ENCODE data around the gene BAG5. TPM values are rescaled to one million over a fixed set of nuclear protein-coding genes. Genes with fewer than 3 reads are reported as not detected.

Gene BAG5
- total RNA-seq, 1 donor from 2014 or later: 27.2 TPM

GRCh38 chr14:103578401-103579075 lies 16.1 kb upstream of the BAG5 start:
- TF ChIP-seq CTCF (conservative IDR thresholded peaks at IDR 0.05; ENCODE audit: low read depth, low read length): no peak

GRCh38 chr14:103576371-103577024 lies 14.0 kb upstream of the BAG5 start:
- peak; percentile 71 for DNase-seq (ENCODE audit: low read depth)
- no peak for TF ChIP-seq CTCF (conservative IDR thresholded peaks at IDR 0.05; ENCODE audit: low read depth, low read length)
- no peak overlapping the region for H3K4me3 ChIP-seq (ENCODE audit: low read depth, low read length)

More at GRCh38 chr14:103578401-103579075, 16.1 kb upstream of the BAG5 start:
- no peak overlapping the region for H3K4me3 ChIP-seq (ENCODE audit: low read depth, low read length)
- no peak for DNase-seq (ENCODE audit: low read depth)

GRCh38 chr14:103574707-103575285 lies 12.3 kb upstream of the BAG5 start:
- no peak for DNase-seq (ENCODE audit: low read depth)
- no peak for TF ChIP-seq CTCF (conservative IDR thresholded peaks at IDR 0.05; ENCODE audit: low read depth, low read length)
- H3K4me3 ChIP-seq (ENCODE audit: low read depth, low read length): no peak overlapping the region

GRCh38 chr14:103574104-103574503 lies 11.6 kb upstream of the BAG5 start:
- TF ChIP-seq CTCF (conservative IDR thresholded peaks at IDR 0.05; ENCODE audit: low read depth, low read length): no peak
- H3K4me3 ChIP-seq (ENCODE audit: low read depth, low read length): no peak overlapping the region
- DNase-seq (ENCODE audit: low read depth): no peak

- no peak for TF ChIP-seq CTCF (conservative IDR thresholded peaks at IDR 0.05; ENCODE audit: low read depth, low read length)
- DNase-seq (ENCODE audit: low read depth): no peak
Observed at GRCh38 chr14:103569408-103569807, 7.0 kb upstream of the BAG5 start.

GRCh38 chr14:103568952-103569351 lies 6.5 kb upstream of the BAG5 start:
- DNase-seq (ENCODE audit: low read depth): no peak
- TF ChIP-seq CTCF (conservative IDR thresholded peaks at IDR 0.05; ENCODE audit: low read depth, low read length): no peak
- H3K4me3 ChIP-seq (ENCODE audit: low read depth, low read length): no peak overlapping the region

More at GRCh38 chr14:103569408-103569807, 7.0 kb upstream of the BAG5 start:
- H3K4me3 ChIP-seq (ENCODE audit: low read depth, low read length): no peak overlapping the region
